Ishikawa (cell line): ENCODE data around the gene MAPRE3.

Experiments used
- CEBPB ChIP-seq: IDR thresholded peaks from 2 replicates; pipeline ENCODE4 v1.6.1; 2012
- CREB1 ChIP-seq: IDR thresholded peaks from 2 replicates; pipeline ENCODE4 v1.6.1; 2012; ENCODE audit warnings: low read depth
- EGR1 ChIP-seq: IDR thresholded peaks from 2 replicates; pipeline ENCODE4 v1.6.1; 2012
- EP300 ChIP-seq: IDR thresholded peaks from 2 replicates; pipeline ENCODE4 v1.6.1; 2012; ENCODE audit warnings: borderline replicate concordance
- FOXM1 ChIP-seq: IDR thresholded peaks from 2 replicates; pipeline ENCODE4 v1.6.1; 2012; ENCODE audit warnings: low read depth, borderline replicate concordance
- MAX ChIP-seq: IDR thresholded peaks from 2 replicates; pipeline ENCODE4 v1.6.1; 2012
- NFIC ChIP-seq: IDR thresholded peaks from 2 replicates; pipeline ENCODE4 v1.6.1; 2012
- RAD21 ChIP-seq: IDR thresholded peaks from 2 replicates; pipeline ENCODE4 v1.6.1; 2012; ENCODE audit warnings: low read depth
- REST ChIP-seq: IDR thresholded peaks from 2 replicates; pipeline ENCODE4 v1.6.1; 2012; ENCODE audit warnings: low read depth, mild to moderate bottlenecking
- TAF1 ChIP-seq: IDR thresholded peaks from 2 replicates; pipeline ENCODE4 v1.6.1; 2012; ENCODE audit warnings: low read depth, mild to moderate bottlenecking
- TCF12 ChIP-seq: IDR thresholded peaks from 2 replicates; pipeline ENCODE4 v1.6.1; 2012; ENCODE audit warnings: low read depth
- TEAD4 ChIP-seq: IDR thresholded peaks from 2 replicates; pipeline ENCODE4 v1.6.1; 2012
- USF1 ChIP-seq: IDR thresholded peaks from 2 replicates; pipeline ENCODE4 v1.6.1; 2012
- YY1 ChIP-seq: IDR thresholded peaks from 2 replicates; pipeline ENCODE4 v1.6.1; 2012; ENCODE audit warnings: low read depth
- ZBTB7A ChIP-seq: IDR thresholded peaks from 2 replicates; pipeline ENCODE4 v1.6.1; 2012; ENCODE audit warnings: low read depth

The MAPRE3 gene

GRCh38 chr2:26980971-26981370 is 10.5 kb downstream of the MAPRE3 start:
- TF ChIP-seq MAX (no peak), FOXM1 (no peak), EGR1 (no peak), NFIC (no peak), EP300 (no peak), CEBPB (no peak), ZBTB7A (no peak), CREB1 (no peak), REST (no peak), TAF1 (no peak), YY1 (no peak), RAD21 (no peak), TCF12 (no peak), TEAD4 (no peak), USF1 (no peak)

- TF ChIP-seq USF1 (no peak), NFIC (peak; percentile 45)
These were observed 11.8 kb downstream of the MAPRE3 start for GRCh38 chr2:26982102-26982742.

- TF ChIP-seq MAX: no peak
- no peak for TF ChIP-seq FOXM1
- TF ChIP-seq RAD21: no peak
- no peak for TF ChIP-seq EP300
- TF ChIP-seq REST: no peak
- no peak for TF ChIP-seq TEAD4
- TF ChIP-seq ZBTB7A: no peak
- no peak for TF ChIP-seq YY1
- no peak for TF ChIP-seq EGR1
- TF ChIP-seq CEBPB: no peak
- TF ChIP-seq NFIC: no peak
- no peak for TF ChIP-seq USF1
- no peak for TF ChIP-seq TAF1
- no peak for TF ChIP-seq TCF12
- no peak for TF ChIP-seq CREB1
These were observed 13.3 kb downstream of the MAPRE3 start for GRCh38 chr2:26983746-26984145.

- TF ChIP-seq RAD21: no peak
- TF ChIP-seq CEBPB: no peak
- no peak for TF ChIP-seq YY1
- no peak for TF ChIP-seq ZBTB7A
- TF ChIP-seq EP300: no peak
- no peak for TF ChIP-seq EGR1
- no peak for TF ChIP-seq TEAD4
- no peak for TF ChIP-seq MAX
- no peak for TF ChIP-seq NFIC
- TF ChIP-seq TCF12: no peak
- no peak for TF ChIP-seq TAF1
- no peak for TF ChIP-seq REST
- no peak for TF ChIP-seq USF1
- no peak for TF ChIP-seq CREB1
- no peak for TF ChIP-seq FOXM1
These were observed 15.4 kb downstream of the MAPRE3 start for GRCh38 chr2:26985807-26986206.
